ENCODE results near the gene ACP6. TPM values are rescaled to one million over a fixed set of nuclear protein-coding genes. Genes with fewer than 3 reads are reported as not detected.
A peak's percentile ranks its signal among the peaks of the same experiment; 100 is the strongest.

Gene ACP6
- total RNA-seq, 1 experiment from 2014 or later, result 20.3 TPM

GRCh38 chr1:147652306-147652705, 18.0 kb downstream of the ACP6 start:
- no peak for DNase-seq (ENCODE audit: low read depth)

- no peak for DNase-seq (ENCODE audit: low read depth)
Measured at GRCh38 chr1:147651466-147651865, 18.9 kb downstream of the ACP6 start.

GRCh38 chr1:147648933-147649332, 21.4 kb downstream of the ACP6 start:
- DNase-seq (ENCODE audit: low read depth), result no peak

DNA sequence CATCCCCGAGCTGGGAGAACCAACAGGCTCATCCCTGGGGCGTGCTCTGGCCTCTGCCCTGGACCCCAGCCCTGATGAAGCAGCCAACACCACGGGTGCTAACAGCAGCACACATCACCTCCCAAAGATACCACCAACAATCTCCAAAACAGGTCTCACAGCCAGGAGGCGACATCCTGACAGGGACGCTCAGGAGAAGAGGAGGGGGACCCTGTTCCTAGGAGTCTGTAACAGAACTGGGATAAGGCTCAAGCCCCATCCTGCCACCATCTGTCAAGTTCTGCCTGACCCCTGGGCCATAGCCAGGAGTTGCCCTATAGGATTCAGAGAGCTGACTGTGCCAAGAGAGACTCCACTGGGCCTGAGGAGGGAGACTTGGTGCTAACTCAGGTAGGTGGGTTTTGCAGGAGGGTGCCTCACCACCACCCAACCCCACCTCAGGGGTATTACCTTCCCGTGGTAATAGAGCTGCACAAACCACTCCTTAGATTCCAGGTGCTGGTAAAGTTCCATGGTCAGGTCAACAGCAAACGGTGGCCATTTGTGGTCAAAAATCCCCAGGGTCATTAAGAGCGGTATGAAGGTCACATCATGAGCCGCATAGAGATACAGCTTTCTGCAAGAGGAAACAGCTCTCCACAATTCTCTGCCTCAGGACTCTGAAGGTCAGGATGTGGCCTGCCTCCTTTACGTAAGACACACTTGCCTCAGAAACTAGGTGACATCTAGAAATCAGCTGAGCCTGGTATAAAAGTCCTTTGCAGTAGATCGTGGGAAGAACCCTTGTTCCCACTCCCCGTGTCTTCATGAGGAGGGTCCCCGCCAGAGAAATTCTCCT, 22.3 kb downstream of the ACP6 start:
- no peak for DNase-seq (ENCODE audit: low read depth)

DNA sequence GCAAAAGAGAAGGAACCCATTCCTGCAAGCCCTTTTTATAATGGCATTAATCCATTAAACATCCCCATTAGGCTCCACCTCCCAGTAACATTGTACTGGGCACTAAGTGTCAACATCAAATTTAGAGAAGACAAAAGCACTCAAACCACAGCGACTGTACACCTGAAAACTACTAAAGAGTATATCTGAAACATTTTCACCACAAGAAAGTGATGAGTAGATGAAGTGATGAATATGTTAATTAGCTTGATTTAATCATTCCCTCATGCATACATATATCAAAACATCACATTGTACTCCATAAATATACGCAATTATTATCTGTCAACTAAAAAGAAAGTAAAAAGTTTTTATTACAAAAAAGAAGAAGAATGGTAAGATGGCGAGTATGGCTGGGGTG, 26.4 kb downstream of the ACP6 start:
- no peak for DNase-seq (ENCODE audit: low read depth)

DNA sequence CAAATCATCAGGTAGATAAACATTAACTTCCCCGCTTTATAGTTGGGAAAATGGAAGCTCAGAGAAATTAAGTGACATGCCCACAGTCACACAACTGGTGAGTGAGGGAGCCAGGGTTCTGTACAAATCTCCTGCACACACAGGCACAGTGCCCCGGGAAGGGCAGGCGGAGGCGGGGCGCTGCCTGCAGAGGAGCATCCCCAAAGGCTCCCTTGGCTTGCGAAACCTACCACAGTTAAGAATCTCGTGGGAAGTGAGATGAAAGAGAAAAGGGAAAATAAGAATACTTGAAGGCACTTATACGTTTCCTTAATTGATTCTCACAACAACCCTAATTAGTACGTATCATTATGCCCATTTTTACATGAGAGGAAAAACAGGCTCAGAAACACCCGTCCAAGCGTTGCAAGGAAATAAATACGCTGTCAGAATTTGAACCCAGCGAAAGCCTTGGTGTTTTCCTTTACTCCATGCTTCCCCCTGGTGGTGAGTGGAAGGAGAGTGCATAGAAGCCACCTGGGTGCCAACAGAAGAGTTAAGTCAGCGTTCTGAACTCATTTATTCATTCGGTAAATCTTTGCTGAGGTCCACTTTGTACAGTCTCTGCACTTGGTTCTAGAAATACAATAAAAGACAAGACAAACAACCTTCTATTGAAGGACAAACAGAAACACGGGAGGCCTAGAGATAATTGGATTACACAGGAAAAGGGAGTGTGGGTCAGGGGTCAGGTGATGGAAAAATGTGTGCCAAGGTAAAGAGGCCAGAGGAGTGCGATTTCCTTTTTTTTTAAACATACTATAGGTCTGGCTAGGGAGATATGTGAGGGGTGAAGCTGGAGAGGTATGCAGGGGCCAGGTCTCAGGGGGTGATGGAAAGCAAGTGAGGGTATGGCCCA, 28.4 kb downstream of the ACP6 start:
- DNase-seq (ENCODE audit: low read depth), result peak; percentile 20

- no peak for DNase-seq (ENCODE audit: low read depth)
Measured at GRCh38 chr1:147641291-147641690, 29.0 kb downstream of the ACP6 start.

- DNase-seq (ENCODE audit: low read depth), result peak; percentile 87
Measured at GRCh38 chr1:147640553-147641165, 29.7 kb downstream of the ACP6 start.

- no peak for DNase-seq (ENCODE audit: low read depth)
Measured at GRCh38 chr1:147636314-147636713, 34.0 kb downstream of the ACP6 start.

- no peak for DNase-seq (ENCODE audit: low read depth)
Measured at GRCh38 chr1:147635342-147635741, 35.0 kb downstream of the ACP6 start.

GRCh38 chr1:147634645-147635044, 35.7 kb downstream of the ACP6 start:
- no peak for DNase-seq (ENCODE audit: low read depth)

DNA sequence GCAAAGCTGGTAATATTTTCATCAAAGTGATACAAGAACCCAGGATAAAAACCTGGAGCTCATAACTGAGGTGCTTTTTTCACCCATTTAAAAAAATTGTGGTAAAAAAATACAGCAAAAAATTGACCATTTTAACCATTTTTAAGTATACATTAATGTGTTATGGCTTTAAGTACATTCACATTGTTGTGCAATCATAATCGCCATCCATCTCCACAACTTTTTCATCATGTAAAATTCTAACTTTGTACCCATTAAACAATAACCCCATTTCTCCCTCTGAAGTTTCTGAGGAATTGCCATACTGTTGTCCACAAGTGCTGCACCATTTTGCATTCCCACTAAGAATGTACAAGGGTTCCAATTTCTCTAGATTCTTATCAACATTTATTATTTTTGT, 36.6 kb downstream of the ACP6 start:
- DNase-seq (ENCODE audit: low read depth), result no peak

- DNase-seq (ENCODE audit: low read depth), result no peak
Measured at GRCh38 chr1:147631839-147632238, 38.5 kb downstream of the ACP6 start.

DNA sequence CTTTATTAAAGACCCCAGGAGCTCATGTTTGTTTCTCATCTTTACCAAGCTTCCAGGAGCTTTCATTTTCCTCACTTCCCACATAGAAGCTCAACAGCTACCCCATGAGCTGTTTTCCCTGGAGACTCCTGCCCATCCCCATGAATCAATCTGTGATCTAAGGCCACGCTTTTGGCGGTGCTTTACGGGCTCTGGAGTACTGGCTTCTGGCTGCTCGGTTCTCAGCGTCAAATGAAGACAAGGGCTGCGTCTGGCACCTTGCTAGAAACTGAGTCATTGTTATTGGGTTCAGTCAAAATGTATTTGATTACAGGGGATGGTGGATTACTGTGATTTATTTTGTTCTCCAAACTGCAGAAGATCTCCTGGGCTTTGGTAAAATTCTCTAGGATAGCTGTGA, 39.9 kb downstream of the ACP6 start:
- no peak for DNase-seq (ENCODE audit: low read depth)

- DNase-seq (ENCODE audit: low read depth), result no peak
Measured at GRCh38 chr1:147630022-147630421, 40.3 kb downstream of the ACP6 start.

GRCh38 chr1:147628441-147628840, 41.9 kb downstream of the ACP6 start:
- no peak for DNase-seq (ENCODE audit: low read depth)

DNA sequence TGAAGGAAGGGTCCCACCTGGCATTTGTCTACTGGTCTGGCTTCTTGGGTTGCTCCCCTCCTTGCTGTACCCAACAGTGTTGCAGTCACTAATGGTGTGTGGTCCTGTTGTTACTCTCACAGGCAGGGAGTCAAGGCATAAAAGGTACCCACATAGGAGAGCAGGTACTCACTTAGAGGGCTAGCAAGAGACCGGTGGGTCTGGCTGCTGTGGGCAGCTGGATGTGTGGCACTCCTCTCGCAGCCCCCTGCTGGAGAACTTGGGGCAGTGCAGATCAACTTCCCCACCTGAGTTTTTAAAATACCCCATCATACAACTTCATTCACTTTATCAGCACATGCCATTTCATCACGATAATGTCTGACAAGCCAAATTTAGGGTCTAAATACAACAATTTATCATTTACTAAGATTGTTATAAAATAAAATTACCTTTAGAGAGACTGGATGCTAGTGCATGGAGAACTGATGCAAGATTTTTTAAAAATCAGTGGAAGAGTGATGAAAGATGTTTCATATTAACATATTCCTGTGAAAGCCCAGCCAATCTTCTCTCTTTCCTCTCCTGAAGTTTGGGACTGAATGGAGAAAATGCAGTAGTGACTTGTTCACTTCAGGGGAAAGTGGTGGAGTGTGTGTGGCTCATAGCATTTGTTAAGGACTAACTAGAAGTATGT, 42.8 kb downstream of the ACP6 start:
- peak; percentile 34 for DNase-seq (ENCODE audit: low read depth)

DNA sequence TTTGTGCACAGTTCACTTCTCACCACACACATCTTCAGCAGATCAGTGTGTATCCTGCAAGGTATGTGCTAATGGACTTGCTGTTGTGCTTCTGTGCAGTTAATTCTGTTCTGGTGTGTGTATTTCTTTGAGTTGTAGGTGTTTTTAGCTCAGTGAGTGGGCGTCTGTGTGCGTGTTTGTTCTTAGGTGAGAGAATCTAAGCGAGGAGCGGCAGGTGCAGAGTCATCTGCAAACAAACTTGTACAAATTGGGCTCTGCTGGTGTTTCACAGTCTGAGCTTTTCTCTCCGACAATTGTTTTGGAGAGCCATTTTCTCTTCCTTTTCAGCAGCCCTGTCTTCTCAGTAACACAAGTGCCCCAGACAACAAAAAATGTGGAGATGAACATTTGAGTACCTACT, 43.6 kb downstream of the ACP6 start:
- no peak for DNase-seq (ENCODE audit: low read depth)

- DNase-seq (ENCODE audit: low read depth), result no peak
Measured at GRCh38 chr1:147626291-147626690, 44.0 kb downstream of the ACP6 start.

- no peak for DNase-seq (ENCODE audit: low read depth)
Measured at GRCh38 chr1:147625362-147625995, 44.8 kb downstream of the ACP6 start.

DNA sequence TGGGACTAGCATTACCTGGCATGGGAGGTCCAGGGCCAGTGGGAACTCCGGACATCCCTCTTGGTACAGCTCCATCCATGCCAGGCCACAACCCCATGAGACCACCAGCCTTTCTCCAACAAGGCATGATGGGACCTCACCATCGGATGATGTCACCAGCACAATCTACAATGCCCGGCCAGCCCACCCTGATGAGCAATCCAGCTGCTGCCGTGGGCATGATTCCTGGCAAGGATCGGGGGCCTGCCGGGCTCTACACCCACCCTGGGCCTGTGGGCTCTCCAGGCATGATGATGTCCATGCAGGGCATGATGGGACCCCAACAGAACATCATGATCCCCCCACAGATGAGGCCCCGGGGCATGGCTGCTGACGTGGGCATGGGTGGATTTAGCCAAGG, 45.8 kb downstream of the ACP6 start:
- DNase-seq (ENCODE audit: low read depth), result no peak
